Retina (tissue), 1 donor: Measurements from ENCODE around the gene RPS19BP1.
"Not testable (repeated sequence)": the region's sequence is repeated elsewhere in the genome, so short reads cannot be mapped to it uniquely, and the experiment has no call there.

Experiments
- DNase-seq: peaks from one replicate; pipeline ENCODE4 v3.0.0-alpha.2; 2016

RPS19BP1 gene

DNA sequence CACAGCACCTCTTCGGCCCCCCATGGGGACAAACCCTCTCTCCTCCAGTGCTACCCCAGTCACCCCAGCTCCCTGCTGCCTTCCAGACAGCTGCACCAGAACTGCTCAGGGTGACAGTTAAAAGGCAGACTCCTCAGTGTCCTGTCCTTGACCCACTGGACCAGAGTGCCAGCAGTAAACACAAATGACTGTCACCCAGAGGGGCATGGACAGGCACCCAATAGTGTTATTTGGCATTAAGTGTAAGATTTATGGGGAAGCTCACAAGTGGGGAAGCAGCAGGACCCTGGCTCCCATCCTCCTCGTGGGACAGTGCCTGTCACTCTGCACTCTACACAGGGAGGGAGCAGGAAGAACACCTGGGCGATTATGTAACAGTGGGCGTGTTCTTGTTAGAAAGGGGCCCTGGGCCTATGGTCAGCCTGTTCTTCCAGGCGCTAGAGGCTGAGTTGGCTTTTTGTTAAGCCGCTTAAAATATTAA is 5.0 kb downstream of the RPS19BP1 start:
- no peak for DNase-seq

DNA sequence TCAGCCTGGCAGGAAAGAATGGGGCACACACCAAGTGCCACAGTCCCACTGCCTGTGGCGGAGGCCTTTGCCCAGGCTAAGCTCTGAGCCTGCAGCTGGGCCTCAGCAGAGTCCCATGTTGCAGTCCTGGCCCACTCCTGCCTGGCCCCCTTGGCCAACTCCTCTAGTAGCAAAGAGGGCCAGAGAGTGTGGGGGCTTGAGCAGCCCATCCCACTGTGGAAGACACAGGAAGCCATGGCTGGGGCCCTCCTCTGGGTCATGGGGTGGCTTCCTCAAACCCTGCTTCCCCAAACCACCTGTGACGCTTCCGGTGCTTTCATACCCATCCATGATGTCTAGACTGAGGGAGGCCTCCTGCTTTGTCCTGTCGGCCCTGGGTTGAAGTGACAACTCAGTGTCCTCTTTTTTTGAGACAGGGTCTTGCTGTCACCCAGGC is 5.8 kb downstream of the RPS19BP1 start:
- DNase-seq, result no peak

DNA sequence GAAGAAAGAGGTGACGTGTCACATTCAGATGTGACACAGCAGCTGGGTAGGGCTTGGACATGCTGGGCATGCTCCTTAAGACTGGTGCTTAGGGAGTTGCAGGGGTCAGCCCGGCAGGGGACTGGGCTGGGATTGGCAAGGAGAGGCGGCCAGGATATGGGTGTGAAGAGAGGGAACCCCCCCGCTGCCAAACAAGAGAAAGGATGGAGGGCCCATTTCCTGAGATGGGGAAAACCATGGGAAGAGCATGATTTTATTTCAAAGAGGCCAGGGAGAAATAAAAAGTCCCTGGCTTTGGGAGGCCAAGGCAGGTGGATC is 6.9 kb downstream of the RPS19BP1 start:
- no peak for DNase-seq

DNA sequence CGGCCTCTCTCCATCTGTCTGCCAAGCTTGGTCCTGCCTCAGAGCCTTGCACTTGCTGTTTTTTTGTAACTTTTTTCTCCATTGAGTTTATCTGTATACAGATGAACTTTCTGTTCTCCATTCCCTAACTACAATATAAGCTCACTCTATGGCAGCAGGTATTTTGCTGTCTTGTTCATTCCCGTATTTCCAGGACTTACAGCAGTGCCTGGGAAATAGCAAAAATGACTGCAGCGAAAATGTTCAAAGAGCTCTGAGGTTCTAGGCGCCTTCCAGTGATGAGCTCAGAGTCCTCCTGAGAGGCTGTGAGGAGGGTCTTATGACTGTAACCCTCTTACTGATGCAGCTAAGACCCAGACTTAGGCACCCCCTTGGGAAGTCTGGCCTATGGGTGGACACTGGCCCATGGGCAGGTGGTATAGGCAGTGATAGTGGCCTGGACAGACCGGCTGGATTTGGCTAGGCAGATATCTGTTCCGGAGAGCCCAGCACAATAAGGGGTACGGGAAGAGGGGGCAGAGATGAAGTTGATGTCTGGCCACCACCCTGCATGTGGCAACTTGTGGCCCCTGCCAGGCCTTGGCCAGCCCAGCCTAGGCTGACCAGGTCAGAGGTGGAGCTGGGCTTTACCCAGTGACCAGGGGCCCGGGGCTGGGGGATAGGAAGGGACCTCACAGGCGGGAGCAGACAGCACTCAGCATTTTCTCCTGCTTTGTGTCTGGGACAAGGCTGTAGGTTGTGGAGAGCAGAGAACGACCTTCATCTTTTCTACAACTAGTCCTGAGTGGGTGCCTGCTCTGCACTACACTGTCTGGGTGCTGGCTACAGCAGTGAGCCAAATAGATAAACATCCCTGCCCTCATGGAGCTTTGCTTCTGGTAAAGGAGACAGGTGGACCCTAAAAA is 7.5 kb downstream of the RPS19BP1 start:
- DNase-seq, result no peak

DNA sequence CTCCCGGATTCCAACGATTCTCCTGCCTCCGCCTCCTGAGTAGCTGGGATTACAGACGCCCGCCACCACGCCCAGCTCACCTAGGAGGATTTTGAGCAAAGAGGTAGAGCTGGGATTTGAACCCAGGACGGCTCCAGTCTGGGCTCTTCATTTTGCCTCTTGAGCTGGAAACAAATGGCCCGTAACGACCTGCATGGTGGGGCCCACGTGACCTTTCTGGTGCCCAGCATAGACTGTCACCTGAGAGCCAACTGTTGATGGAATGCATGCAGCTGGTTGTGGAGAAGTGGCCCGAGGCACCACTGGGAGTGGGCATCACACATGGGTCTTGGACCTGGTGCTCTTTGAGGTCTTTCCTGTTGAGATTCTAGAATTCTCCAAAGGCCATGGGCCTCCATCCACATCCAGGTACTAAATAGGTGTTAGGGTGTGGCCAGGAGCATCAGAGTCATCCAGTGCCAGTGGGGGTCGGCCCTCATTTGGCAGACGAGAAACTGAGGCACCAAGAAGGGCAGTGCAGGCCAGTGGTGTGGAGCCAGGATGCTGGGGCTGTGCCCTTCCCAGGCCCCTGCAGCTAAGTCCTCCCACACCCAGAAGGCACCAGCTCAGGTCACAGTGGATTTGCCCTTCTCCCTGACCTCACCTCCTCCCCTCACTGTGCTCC is 8.3 kb downstream of the RPS19BP1 start:
- no peak for DNase-seq

DNA sequence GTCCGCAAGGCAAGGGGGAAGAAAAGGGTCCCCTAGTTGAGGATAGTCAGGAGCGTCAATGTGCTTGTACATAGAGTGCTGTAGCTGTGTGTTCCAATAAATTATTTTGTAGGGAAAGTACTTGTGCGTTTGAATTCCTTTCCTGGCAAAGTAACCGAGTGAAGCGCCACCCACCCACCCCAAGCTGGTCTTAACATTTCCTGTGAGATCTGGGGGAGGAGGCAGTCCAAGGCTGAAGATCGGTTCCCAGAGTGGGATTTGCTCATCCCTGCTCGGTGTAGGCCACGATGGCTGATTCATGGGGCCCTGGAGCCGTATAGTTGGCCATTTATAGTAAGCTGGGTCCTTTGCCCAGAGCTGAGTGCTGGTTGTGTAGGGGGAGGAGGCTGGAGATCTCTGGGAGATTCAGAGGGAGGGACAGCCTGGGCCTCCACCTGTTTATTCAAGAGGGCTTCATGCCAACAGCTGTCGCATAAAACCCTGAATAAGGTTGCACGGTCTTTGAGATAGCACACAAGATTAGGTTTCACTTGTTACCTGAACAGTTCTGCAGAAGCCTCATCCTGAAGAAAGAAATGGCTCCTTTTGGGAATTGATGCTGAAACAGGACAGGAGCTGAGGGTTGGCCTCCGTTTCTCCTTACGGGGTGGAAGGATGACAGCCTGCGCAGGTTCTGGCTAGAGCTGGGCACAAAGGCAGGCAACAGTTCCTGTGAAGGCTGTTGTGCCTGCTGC is 9.8 kb downstream of the RPS19BP1 start:
- peak; percentile 31 for DNase-seq

DNA sequence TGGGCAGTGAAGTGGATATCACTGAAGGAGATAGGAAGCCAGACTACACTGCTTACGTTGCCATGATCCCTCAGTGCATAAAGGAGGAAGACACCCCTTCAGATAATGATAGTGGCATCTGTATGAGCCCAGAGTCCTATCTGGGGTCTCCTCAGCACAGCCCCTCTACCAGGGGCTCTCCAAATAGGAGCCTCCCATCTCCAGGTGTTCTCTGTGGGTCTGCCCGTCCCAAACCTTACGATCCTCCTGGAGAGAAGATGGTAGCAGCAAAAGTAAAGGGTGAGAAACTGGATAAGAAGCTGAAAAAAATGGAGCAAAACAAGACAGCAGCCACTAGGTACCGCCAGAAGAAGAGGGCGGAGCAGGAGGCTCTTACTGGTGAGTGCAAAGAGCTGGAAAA is 10.5 kb downstream of the RPS19BP1 start:
- not testable (repeated sequence) for DNase-seq

DNA sequence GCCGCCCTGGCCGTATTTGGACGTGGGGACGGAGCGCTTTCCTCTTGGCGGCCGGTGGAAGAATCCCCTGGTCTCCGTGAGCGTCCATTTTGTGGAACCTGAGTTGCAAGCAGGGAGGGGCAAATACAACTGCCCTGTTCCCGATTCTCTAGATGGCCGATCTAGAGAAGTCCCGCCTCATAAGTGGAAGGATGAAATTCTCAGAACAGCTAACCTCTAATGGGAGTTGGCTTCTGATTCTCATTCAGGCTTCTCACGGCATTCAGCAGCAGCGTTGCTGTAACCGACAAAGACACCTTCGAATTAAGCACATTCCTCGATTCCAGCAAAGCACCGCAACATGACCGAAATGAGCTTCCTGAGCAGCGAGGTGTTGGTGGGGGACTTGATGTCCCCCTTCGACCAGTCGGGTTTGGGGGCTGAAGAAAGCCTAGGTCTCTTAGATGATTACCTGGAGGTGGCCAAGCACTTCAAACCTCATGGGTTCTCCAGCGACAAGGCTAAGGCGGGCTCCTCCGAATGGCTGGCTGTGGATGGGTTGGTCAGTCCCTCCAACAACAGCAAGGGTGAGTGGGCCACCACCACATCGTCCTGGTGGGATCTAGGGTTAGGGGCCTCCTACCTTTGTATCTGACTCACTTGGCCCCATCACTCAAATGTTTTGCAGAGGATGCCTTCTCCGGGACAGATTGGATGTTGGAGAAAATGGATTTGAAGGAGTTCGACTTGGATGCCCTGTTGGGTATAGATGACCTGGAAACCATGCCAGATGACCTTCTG is 11.3 kb downstream of the RPS19BP1 start:
- DNase-seq, result peak; percentile 3

DNA sequence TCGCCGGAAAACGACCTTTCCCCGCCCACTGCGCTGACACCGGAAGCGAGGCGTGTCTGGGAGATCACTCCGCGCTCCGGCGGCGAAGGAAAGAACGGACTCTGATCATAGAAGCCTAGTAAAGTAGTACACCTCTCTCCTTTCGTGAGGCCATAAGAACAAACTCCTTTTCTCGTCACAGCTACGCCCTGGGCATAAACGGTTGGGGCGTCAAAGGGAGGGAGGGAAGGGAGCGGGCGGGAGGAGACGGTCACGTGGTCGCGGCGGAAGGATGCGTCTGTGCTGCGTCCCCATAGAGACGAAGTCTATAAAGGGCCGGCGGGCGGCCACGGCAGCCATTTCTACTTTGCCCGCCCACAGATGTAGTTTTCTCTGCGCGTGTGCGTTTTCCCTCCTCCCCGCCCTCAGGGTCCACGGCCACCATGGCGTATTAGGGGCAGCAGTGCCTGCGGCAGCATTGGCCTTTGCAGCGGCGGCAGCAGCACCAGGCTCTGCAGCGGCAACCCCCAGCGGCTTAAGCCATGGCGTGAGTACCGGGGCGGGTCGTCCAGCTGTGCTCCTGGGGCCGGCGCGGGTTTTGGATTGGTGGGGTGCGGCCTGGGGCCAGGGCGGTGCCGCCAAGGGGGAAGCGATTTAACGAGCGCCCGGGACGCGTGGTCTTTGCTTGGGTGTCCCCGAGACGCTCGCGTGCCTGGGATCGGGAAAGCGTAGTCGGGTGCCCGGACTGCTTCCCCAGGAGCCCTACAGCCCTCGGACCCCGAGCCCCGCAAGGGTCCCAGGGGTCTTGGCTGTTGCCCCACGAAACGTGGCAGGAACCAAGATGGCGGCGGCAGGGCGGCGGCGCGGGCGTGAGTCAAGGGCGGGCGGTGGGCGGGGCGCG is 12.1 kb downstream of the RPS19BP1 start, which contains the start of gene ATF4:
ATF4 (plus strand) TSS at position 337 of the 880 bp plus-strand sequence. CDS start 884 bp downstream, outside the sequence.
- peak; percentile 98 for DNase-seq

DNA sequence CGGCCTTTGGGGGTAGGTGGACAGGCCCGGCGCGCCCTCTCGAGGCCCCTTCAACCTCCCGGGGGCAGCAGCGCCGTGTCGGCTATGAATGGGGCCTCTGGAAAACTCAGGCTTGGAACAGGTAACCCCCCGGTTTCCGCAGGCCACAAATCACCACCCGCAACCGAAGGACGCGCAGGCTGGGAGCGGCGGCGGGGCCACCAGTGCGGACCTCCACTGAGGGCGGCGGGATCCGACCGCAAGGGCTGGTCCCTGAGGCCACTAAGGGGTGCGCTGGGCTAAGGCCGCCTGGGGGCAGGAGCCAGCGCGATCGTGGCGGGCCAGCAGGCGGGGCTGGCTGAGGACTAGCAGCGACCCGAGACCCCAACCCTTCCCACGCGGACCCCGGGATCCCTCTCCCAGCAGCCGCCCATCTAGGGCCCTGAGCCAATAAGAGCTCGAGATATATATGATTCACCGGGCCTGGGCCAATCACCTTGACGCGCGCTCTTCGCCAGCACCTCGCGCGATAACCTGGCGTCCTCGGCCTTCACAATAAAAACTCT is 12.8 kb downstream of the RPS19BP1 start:
- DNase-seq, result peak; percentile 99

DNA sequence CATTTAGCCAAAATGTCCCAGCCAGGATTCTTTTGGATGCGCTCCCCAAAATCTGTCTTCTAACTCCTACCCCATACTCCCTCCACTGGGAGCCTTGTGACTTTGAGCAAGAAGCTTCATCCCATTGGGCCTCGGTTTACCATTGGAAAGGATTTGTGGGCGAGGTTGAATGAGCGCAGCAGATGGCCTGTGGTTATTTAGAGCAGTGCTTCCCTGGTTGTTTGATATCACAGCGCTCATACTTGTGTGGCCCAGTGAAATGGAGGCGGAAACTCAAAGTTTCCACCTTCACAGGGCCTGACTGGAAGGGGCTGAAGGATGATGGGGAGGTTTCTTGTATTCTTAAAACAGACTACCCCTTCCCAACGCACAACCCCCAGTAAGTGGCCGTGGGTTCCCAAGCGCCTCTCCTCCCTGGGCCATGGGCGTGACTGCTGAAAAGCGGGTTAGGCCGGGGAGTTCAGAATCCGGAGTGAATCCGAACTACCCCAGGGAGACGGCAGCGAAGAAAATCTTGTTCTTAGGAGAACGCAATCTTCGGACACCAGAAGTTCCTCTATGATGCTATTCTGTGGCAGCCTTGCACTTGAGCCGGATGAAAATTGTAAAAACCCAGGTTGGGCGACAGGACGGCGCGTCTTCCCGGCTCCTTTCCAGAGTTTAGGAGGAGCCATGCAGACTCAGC is 13.4 kb downstream of the RPS19BP1 start:
- DNase-seq, result no peak

DNA sequence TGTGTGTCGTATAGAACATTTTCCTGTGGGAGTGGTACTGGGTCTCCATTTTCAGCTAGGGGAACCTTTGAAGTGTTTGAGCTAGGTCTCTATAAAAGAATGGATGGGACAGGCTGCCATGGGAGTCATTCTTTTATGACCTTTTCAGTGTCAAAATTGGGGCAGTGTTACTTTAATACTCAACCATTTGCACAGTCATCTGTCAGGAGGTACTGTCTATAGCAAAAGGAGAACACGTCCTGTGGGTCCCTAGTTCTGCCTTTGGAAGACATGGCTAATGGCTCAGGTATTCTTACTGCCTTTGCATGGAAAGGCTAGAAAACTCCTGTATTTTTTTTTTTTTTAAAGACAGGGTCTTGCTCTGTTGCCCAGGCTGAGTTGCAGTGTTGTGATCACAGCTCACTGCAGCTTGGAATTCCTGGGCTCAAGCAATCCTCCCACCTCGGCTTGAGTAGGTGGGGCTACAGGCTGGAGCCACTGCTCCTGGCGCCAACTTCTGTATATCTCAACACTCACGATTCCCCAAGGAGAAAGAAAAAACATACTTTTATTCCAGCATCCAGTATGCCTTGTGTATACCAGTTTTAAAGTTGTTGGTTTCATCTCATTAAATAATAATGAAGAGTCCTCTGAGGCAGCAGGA is 14.3 kb downstream of the RPS19BP1 start:
- no peak for DNase-seq

DNA sequence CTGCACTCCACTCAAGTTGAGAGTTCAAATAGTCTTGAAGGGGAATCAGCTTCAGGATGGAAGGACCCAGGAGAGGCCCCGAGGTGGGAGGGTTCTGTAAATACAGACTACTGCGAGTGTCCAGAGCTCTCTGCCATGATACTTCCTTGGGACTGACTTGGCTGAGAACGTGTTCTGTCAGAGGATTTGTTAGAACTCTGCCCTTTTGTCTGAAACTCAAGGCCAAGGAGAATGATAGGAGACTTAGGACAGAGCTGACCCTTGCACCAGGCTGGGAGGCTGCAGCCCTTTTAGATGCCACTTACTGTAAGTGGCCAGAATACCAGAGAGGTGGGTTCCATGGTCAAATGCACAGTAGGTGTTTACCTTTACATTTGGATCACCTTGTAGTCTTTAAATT is 15.1 kb downstream of the RPS19BP1 start:
- DNase-seq, result no peak

DNA sequence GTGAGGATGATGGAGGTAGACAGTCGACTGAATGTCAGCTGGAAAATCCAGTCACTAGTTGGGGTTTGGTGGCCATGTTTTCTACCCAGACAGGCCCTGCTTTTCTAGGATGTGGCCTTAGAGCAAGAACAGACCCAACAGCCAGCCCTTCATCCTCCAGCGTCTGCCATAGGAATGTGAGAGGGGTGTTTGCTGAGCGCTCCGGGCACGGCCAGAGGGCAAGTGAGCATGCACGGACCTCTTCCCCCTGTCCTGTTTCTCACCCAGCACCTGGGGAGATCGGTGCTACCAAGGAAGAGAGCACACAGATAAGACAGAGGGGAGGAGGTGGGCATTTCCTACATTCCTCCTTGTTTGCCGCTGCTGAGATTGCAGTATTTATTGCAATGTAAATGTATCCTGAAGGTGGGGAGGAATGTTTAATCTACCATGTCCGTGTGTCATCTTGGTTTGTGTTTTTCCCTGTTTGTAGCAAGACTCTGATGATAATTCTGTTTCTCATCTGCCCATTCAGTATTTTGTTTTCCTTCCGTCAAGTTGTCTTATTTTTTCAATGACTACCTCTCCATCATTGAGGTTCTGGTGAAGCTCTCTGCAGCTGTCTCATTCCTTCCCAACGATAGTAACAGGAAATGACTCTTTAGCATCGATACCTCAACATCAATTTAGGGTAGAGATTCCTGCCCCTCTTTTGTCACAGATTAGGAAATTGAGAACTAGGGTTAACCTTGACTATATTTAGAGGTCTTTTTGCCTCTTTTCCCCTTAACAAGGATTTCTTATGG is 17.1 kb downstream of the RPS19BP1 start:
- no peak for DNase-seq

DNA sequence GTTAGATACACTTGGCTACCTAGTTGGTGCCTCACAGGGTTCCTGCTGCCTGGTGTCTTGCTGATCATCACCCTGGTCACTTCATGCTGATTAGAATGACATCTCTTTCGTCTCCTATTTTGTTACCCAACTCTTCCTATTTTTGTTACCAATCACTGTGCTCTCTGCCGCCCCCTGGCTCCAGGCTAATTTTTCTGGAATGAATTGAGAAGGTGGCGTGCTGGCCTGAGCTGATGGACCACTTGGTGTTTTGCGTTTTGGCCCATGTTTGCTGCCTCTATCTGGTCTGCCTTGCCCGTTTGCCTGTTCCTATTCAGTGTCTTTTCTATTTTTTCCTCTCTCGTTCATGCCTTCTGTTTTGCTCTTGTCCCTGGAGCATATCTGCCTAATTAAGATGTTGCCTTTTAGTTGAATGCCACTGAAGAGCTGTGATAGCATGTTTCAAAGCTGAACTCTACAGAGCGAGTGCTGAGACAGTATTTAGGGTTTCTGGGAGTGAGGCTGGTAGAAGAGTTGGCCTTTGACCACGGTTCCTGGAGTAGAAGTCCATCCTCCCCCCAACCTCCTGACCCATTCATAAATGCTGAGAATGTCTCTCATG is 18.1 kb downstream of the RPS19BP1 start:
- peak; percentile 53 for DNase-seq

DNA sequence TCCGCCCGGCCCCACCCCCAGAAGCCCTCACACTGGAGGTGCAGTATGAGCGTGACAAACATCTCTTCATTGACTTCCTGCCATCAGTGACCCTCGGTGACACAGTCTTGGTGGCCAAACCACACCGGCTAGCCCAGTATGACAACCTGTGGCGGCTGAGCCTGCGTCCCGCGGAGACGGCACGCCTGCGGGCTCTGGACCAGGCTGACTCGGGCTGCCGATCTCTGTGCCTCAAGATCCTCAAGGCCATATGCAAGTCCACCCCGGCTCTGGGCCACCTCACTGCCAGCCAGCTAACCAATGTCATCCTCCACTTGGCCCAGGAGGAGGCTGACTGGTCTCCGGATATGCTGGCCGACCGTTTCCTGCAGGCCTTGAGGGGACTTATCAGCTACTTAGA is 18.8 kb downstream of the RPS19BP1 start:
- DNase-seq, result no peak

DNA sequence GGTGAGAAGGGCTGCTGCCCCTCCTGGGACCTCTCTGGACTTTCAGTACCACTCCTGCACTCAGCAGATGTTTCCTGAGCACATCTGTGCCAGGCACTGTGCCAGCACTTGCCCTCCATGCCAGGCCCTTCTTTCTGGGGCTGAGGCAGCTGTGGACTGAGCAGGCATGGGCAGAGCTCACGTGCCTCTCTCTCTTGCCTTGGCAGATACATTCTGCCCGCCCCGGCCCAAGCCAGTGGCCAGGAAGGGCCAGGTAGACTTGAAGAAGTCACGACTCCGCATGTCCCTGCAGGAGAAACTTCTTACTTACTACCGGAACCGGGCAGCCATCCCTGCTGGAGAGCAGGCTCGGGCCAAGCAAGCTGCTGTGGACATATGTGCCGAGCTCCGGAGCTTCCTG is 20.5 kb downstream of the RPS19BP1 start:
- DNase-seq, result no peak

DNA sequence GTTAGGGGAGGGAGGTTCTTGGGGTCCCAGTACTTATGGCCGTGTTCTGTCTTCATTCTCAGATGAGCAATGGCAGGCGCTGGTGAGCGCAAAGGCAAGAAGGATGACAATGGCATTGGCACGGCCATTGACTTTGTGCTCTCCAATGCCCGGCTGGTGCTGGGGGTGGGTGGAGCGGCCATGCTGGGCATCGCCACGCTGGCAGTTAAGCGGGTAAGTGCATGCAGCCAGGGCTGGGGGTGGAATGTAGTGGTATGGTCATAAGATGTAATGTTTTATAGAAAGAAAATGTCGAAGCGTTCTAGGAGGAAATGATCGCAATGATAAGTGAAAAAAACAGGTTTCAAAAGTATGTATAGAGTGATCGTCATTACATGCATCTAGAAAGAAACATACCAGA is 21.3 kb downstream of the RPS19BP1 start:
- no peak for DNase-seq
